GM19240 (cell line): ENCODE measurements around the gene PROB1.
A peak's percentile ranks its signal among the peaks of the same experiment; 100 is the strongest.
"Not testable (repeated sequence)": the region's sequence is repeated elsewhere in the genome, so short reads cannot be mapped to it uniquely, and the experiment has no call there.

Experiments
- DNase-seq: peaks from one replicate; pipeline ENCODE4 v3.0.0; 2011; ENCODE audit warnings: low spot score; ENCODE audit not compliant: insufficient read length

Gene PROB1

GRCh38 chr5:139393497-139394122 is 1.3 kb downstream of the PROB1 start:
- DNase-seq: no peak

GRCh38 chr5:139392678-139393496 is 2.0 kb downstream of the PROB1 start:
- peak; percentile 84 for DNase-seq

- DNase-seq: peak; percentile 29
Observed at GRCh38 chr5:139392324-139392677, 2.6 kb downstream of the PROB1 start.

- no peak for DNase-seq
Observed at GRCh38 chr5:139391570-139392323, 3.2 kb downstream of the PROB1 start.

GRCh38 chr5:139390639-139391569 is 4.0 kb downstream of the PROB1 start:
- no peak for DNase-seq

GRCh38 chr5:139389701-139390638 is 4.9 kb downstream of the PROB1 start, which contains the start of gene MZB1:
Gene MZB1 (minus strand): TSS chr5:139389913. CDS start chr5:139389856, 57 bp downstream.
- DNase-seq: peak; percentile 78

- no peak for DNase-seq
Observed at GRCh38 chr5:139388198-139388821, 6.6 kb downstream of the PROB1 start.

GRCh38 chr5:139387611-139388197 is 7.2 kb downstream of the PROB1 start:
- DNase-seq: no peak

GRCh38 chr5:139386956-139387355 is 7.9 kb downstream of the PROB1 start:
- not testable (repeated sequence) for DNase-seq

- no peak for DNase-seq
Observed at GRCh38 chr5:139386050-139386438, 8.9 kb downstream of the PROB1 start.

GRCh38 chr5:139385061-139386049 is 9.5 kb downstream of the PROB1 start:
- no peak for DNase-seq

GRCh38 chr5:139384591-139385051 is 10.3 kb downstream of the PROB1 start:
- no peak for DNase-seq

GRCh38 chr5:139383993-139384590 is 10.8 kb downstream of the PROB1 start:
- no peak for DNase-seq

- DNase-seq: no peak
Observed at GRCh38 chr5:139383275-139383992, 11.5 kb downstream of the PROB1 start, which contains the start of gene SLC23A1. Gene SLC23A1 (minus strand): TSS chr5:139383297. CDS start chr5:139383253, 44 bp downstream.

GRCh38 chr5:139382807-139383206 is 12.1 kb downstream of the PROB1 start:
- no peak for DNase-seq
